C4-2B (cell line): ENCODE results near the gene PHRF1.

Source experiments
- CTCF ChIP-seq: fragments of 450-650 bp; conservative IDR thresholded peaks from 2 replicates; pipeline ENCODE4 v1.5.1; 2017; ENCODE audit warnings: mild to moderate bottlenecking
- ZFX ChIP-seq: fragments of 450-650 bp; IDR thresholded peaks from 2 replicates; pipeline ENCODE4 v1.6.1; 2017

- TF ChIP-seq CTCF (no peak), ZFX (no peak)
Observed at GRCh38 chr11:620201-620600, 43.9 kb downstream of the PHRF1 start.
